RPMI7951 (cell line): ENCODE measurements around the gene ADPRHL1. TPM values are rescaled to one million over a fixed set of nuclear protein-coding genes. Genes with fewer than 3 reads are reported as not detected.
"Not testable (repeated sequence)": the region's sequence is repeated elsewhere in the genome, so short reads cannot be mapped to it uniquely, and the experiment has no call there.

Experiments used
- DNase-seq: peaks from one replicate; pipeline ENCODE4 v3.0.0-alpha.2; 2012; ENCODE audit warnings: low read depth
- total RNA-seq: library from RNA; depleted of rRNA; stranded (reverse); fragments of >200 nt; shearing (Covaris generic); gene quantifications from 2 replicates; pipeline ENCODE4 v1.2.3, GENCODE V29; 2014

The ADPRHL1 gene
- total RNA-seq, 1 experiment from 2014 or later = not detected

DNA sequence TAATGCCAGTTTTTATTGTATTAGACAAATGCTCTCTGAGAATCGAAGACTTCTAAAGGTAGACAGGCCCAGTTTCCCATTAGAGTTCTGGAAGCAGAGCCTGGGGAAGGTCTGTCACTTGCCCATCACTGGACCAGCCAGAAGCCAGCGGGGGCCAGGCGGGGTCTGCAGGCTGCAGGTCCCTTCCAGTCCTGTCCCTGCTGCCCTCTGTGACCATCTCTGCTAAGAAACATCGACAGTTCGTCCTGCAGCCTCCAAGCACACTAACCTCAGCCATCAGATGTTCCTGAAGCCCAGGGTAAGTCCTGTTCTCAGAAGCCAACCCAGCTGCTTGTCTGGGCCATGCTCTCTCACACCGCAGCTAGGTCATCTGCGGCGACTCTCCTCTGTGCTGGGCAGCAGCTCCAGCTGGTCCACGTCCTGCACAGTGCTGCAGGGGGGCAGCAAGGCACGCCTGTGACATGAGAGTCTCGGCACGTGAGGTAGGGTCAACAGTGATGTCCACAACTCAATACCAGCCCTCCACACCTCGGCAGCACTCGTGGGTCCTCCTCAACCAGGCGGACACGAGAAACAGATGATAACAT, 2.9 kb upstream of the ADPRHL1 start:
- DNase-seq = no peak

DNA sequence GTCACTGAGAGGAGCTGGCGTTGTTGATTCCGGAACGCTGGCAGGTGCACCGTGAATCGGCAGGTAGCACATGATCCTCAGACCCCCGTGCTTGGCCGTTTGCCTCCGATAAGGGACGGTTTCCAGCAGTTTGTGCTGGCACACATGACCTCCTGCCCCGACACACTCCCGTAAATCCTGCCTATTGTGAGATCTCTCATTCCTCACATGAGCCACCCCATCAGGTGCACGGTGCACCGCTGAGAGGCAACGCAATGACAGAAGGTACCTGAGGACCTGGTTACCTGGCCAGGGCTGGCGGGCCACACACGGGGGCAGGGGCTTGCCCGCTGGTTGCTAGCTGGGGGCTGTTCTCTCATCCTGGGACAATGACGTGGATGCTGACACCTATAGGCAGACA, 2.1 kb upstream of the ADPRHL1 start:
- DNase-seq = no peak

DNA sequence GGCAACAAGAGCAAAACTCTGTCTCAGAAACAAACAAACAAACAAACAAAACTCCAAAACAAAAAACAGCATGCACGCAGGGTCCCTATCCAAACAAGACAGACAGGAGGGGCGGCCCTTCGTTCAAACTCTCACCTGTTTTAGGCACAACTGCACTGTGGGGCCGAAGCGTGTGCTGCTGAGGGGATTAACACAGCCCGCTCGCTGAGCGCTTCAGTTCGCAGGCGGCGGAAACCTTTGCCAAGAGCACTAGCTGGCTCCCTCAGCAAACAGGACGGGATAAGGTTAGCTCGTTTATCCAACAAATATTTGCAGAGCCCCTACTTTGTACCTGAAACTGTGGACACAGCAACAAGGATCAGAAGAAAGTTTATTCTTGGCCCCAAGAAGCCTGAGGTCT, 1.6 kb upstream of the ADPRHL1 start:
- DNase-seq = no peak

DNA sequence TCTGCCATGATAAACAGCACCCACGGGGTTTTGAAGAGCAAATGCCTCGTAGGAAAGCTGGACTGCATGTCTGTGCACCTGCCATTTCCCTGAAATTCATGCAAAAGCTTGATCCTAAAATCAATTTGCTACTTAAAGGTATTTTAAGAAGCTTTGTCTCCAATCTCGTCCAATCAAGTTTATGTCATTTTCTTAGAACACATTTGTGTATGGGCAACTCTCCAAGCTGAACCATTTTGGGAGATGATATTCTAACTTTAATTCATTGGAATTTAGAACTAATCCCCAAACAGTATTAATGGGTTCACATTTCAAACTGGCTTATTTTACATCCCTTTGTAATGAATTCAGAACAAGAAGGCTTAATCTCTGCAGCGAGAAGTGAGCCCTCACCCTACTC, 822 bp downstream of the ADPRHL1 start:
- no peak for DNase-seq

DNA sequence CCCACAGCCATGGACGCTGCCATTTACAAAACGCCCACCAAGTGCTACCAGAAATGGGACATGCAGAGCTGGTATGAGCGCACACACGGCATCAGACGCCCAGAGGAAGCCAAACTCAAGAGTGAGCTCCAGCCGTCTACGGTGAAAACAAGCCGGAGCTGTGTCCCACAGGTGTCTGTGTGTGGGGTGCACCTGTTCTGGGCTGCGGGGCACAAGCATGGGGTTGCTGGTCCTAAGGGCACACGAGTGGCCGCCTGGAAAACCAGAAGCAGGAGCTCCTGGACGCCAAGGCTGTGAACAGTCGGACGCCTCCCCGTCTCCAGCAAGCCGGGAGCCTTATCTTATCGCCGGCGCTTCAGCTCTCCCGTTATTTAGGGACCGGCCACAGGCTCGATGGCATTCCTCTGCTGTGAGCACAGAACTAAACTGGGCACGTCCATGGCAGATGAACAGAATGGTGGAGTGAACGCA, 1.3 kb downstream of the ADPRHL1 start:
- no peak for DNase-seq

DNA sequence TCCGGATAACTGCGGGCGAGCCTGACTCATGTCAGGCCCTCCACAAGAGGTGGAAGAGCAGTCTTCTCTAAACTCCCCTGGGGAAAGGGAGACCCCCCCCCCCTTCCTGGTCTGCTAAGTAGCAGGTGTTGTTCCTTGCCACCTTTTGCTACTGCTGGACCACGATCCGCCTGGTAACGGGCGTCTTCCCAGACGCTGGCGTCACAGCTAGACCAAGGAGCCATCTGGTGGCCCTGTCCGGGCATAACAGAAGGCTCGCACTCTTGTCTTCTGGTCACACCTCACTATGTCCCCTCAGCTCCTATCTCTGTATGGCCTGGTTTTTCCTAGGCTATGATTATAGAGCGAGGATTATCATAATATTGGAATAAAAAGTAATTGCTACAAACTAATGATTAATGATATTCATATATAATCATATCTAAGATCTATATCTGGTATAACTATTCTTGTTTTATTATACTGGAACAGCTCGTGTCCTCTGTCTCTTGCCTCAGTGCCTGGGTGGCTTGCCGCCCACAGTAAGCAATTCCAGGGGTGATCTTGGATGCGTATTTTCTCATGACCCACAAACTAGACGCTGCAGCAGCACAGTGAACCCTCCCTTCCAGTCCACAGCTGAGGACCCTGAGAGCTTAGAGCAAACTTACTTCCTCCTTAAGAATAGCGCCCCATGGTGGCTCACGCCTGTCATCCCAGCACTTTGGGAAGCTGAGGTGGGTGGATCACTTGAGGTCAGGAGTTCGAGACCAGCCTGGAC, 2.2 kb downstream of the ADPRHL1 start:
- DNase-seq = peak; percentile 18

DNA sequence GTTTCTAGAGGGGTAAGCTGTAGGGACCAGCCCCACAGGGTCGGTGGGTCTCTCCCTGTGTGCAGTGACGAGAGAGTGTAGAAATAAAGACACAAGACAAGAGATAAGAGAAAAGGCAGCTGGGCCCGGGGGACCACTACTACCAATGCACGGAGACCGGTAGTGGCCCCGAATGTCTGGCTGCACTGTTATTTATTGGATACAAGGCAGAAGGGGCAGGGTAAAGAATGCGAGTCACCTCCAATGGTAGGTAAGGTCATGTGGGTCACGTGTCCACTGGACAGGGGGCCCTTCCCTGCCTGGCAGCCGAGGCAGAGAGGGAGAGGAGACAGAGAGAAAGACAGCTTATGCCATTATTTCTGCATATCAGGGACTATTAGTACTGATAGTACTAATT, 2.9 kb downstream of the ADPRHL1 start:
- not testable (repeated sequence) for DNase-seq

DNA sequence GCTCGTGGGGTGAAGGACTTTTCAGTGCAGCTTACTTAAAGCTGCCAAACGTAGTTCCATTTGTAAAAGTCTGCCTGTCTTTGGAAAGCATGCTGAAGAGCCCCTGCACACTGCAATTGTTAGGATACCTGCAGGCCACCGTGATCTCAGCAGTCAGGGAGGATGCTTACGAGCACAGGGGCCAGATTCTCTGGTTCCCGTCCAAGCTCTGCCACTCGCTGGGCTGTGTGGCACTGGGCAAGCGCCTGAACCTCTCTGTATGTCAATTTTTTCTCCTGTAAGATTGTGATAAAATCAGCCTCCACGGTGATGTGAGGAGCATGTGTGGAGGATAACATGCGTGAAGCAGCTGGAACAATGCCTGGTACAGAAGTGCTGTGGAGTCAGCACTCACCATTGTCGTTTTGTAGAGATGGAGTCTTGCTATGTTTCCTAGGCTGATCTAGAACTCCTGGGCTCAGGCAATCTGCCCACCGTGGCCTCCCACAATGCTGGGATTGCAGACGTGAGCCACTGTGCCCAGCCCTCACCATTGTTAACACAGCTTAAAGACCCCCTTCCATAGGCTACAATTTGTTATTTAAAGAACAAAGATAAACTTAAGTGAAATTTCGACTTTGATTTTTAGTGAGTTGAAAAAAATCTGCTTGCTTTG, 3.5 kb downstream of the ADPRHL1 start:
- no peak for DNase-seq

DNA sequence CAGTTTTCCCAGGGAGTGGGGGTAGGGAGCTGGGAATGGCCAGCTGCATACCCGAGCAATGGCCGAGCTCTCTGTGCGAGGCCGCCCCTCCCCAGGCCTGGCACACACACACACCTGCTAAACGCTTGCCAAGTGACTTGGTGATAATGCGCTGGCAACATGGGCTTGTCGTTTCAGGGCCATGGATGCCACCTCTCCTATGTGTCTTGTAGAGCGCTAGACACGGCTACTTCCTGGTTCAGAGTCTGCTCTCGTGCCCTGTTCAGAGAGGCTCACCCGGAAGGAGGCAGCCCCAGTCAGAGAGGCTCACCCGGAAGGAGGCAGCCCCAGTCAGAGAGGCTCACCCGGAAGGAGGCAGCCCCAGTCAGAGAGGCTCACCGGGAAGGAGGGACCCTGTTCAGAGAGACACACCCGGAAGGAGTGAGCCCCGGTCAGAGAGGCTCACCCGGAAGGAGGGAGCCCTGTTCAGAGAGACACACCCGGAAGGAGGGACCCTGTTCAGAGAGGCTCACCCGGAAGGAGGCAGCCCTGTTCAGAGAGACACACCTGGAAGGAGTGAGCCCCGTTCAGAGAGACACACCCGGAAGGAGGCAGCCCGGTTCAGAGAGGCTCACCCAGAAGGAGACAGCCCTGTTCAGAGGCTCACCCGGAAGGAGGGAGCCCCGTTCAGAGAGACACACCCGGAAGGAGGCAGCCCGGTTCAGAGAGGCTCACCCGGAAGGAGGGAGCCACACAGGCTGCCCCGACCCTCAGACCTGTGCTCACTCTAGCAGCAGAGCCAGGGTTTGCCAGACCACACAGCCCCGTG, 4.2 kb downstream of the ADPRHL1 start:
- no peak for DNase-seq

DNA sequence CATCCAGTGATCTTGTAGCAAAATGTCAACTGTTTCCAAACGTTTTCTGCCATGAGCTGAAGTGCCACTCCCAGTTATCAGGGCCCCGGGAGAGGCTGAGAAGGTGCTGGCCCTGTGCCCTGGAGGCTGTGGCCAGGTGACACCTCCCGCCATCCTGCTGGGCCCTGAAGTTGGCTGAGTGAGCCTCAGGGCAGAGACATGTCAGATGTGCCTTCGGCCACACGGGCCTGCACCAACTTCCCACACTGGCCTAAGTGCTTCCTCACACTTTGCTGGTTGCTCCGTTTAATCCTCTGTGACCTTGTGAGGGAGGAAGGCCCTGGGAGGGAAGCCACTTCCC, 4.8 kb downstream of the ADPRHL1 start:
- DNase-seq = no peak

DNA sequence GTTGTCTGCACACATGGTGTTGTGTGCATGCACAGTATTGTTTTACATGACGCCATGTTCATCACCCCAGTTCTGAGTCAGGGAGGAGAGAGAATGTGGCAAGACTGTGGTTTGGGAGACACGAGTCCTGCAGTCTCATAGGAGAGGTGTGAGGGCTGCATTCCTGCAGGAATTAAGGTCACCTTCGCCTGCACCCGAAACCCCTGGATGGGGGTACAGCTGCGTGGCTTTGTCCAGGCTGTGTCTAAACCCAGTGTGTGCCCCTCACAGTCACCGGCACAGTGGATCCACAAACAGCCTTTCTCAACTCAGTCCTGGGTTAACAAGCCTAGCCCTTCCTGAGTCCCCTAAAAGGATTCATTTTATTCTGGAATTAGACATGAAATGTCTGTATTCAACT, 5.7 kb downstream of the ADPRHL1 start:
- DNase-seq = no peak

DNA sequence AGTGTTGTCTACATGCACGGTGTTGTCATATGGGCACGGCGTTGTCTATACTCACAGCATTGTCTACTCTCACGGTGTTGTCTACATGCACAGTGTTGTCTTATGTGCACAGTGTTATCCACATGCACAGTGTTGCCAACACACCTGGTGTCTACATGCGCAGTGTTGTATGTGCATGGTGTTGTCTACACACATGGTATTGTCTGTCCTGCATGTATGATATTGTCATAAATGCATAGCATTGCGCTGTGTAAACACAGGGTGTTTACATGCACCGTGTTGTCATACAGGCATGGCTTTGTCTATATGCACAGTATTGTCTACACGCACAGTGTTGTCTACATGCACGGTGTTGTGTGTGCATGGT, 6.8 kb downstream of the ADPRHL1 start:
- no peak for DNase-seq

DNA sequence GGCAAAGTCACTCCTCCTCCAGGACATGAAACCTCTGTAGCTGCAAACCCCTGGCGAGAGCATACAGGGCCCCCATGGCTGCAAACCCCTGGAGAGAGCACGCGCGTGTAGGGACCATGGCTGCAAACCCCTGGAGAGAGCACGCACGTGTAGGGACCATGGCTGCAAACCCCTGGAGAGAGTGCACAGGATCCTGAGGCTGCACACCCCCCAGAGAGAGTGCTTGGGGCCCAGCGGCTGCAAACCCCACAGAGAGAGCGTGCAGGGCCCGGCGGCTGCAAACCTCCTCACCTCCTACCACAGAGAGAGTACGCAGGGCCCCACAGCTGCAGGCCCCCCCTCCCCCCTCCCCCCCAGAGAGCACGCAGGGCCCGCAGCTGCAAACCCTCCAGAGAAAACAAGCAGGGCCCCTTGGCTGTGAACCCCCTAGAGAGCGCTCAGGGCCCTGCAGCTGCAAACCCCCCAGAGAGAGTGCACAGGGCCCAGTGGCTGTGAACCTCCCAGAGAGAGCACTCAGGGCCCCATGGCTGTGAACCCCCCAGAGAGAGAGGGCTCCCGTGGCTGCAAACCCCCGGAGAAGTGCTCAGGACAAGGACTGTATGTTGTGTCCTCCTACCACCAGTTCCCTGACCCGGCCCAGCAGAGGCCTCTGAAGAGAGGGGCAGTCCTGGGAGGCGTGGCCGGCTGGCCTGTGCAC, 7.3 kb downstream of the ADPRHL1 start:
- DNase-seq = no peak

DNA sequence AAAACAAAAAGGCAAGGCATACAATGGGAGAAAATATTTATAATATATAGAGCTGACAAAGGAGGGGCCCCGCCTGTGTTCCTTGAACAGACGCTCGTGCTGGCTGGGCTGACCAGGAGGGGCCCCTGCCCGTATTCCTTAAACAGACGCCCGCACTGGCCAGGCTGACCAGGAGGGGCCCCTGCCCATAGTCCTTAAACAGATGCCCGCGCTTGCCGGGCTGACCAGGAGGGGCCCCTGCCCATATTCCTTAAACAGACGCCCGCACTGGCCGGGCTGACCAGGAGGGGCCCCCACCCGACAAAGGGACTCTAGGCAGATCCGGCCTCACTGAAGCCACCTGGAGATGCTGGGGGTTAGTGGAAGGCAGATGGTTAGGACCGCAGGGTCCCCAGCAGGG, 9.3 kb downstream of the ADPRHL1 start:
- no peak for DNase-seq

DNA sequence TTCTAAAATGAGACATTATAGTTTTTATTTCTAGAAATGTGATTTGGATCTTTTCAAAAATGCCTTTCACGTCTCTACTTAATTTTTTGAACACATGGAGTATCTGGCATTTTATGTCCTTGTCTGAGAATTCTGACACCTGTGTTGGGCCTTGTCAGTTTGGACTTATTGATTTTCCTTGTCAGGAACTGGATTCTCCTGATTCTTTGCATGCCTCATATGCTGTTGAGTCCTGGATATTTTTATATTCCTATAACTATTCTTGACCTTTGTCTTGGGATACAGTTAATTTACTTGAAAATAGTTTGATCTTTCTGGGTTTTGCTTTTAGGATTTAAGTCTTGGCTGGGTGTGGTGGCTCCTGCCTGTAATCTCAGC, 10.3 kb downstream of the ADPRHL1 start:
- no peak for DNase-seq

DNA sequence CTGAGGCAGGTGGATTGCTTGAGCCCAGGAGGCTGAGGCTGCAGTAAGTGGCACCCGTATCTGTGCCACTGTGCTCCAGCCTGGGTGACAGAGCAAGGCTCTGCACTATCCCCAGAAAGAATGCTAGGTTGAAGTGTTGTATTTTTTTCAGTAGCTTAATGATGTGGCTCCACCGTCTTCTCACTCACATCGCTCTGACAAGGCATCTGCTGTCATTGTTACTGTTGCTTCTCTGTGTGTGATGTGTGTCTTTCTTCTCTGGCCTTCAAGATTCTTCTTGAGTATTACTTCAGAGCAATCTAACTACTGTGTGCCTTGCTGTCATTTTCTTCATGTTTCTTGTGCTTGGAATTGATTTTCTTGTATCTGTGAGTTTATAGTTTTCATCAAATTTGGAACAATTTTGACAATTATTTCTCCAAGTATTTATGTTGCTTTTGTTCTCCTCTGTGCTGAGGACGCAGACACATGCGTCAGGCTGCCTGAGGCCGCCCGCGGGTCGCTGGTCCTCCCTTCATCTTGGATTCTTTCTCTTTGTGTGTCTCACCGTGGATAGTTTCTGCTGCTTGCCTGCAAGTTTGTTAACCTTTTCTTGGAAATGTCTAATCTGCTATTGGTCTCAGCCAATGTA, 10.8 kb downstream of the ADPRHL1 start:
- no peak for DNase-seq

DNA sequence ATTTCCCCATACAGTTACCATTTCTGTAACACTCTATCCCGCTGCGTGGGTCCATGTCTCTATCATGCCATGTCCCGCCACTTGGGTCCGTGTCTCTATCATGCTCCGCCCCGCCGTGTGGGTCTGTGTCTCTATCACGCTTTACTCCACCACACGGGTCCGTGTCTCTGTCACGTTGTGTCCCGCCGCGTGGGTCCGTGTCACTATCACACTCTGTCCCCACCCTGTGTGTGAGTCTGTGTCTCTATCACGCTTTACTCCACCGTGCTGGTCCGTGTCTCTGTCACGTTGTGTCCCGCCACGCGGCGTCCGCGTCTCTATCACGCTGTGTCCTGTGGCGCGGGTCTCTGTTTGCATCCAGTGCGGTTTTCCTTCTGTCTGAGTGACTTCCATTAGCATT, 11.6 kb downstream of the ADPRHL1 start:
- DNase-seq = no peak

DNA sequence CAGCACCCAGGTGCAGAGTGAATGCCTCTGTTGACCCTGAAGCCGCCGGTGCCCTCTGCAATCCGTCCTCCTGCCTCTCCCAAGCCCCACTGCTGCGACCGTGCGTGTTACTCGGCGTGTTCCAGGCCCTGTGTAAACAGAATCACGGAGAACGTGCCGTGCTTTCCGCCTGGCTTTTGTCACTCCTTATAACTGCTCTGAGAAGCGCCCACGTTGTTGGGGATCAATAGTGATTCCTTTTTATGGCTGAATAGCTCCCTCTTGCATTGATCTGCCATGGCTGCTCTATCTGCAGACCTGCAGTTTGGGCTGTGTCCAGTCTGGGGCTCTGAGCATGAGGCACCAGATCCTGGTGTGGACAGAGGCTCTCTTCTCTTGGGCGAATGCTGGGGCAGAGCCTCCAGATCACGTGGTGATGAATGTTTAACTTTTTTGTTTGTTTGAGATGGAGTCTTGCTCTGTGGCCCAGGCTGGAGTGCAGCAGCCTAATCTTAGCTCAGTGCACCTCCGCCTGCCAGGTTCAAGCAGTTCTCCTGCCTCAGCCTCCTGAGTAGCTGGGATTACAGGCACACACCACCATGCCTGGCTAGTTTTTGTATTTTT, 15.8 kb downstream of the ADPRHL1 start:
- peak; percentile 24 for DNase-seq

DNA sequence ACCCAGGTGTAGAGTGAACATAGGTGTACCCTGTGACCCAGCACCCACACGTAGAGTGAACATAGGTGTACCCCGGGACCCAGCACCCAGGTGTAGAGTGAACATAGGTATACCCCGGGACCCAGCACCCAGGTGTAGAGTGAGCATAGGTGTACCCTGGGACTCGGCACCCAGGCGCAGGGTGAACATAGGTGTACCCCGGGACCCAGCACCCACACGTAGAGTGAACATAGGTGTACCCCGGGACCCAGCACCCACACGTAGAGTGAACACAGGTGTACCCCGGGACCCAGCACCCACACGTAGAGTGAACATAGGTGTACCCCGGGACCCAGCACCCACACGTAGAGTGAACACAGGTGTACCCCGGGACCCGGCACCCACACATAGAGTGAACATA, 16.4 kb downstream of the ADPRHL1 start:
- DNase-seq = not testable (repeated sequence)

DNA sequence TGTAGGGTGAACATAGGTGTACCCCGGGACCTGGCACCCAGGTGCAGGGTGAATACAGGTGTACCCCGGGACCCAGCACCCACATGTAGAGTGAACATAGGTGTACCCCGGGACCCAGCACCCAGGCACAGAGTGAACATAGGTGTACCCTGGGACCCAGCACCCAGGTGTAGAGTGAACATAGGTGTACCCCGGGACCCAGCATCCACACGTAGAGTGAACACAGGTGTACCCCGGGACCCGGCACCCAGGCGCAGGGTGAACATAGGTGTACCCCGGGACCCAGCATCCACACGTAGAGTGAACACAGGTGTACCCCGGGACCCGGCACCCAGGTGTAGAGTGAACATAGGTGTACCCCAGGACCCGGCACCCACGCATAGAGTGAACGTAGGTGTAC, 17.4 kb downstream of the ADPRHL1 start:
- DNase-seq = not testable (repeated sequence)

DNA sequence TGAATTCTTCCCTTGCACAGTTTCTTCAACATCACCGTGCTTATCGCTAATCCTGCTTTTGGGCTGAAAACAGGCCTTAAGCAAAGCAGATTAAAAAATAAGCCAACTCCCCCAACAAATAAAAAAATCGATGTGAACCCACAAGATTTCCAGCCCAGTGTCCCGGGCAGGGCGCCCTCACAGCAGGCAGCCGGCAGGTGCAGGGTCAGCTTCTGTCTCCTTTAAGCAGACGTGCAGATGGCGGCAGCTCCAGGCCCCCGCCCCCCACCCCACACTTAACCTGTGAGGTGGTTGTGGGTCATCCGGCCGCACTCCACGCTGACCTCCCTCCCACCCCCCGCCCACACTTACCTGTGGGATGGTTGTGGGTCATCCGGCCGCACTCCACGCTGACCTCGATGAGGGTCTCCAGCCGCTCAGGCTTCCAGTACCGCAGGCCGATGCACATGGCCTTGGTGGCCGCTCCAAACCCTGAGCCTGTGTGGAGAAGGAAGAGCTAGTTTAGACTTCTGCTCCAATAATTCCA, 19.8 kb downstream of the ADPRHL1 start:
- DNase-seq = no peak
